ENCODE results near the gene KRTAP2-3. TPM values are rescaled to one million over a fixed set of nuclear protein-coding genes. Genes with fewer than 3 reads are reported as not detected.
"Not testable (repeated sequence)": the region's sequence is repeated elsewhere in the genome, so short reads cannot be mapped to it uniquely, and the experiment has no call there.

The KRTAP2-3 gene
- total RNA-seq, 2 experiments from 2014 or later = not detected

DNA sequence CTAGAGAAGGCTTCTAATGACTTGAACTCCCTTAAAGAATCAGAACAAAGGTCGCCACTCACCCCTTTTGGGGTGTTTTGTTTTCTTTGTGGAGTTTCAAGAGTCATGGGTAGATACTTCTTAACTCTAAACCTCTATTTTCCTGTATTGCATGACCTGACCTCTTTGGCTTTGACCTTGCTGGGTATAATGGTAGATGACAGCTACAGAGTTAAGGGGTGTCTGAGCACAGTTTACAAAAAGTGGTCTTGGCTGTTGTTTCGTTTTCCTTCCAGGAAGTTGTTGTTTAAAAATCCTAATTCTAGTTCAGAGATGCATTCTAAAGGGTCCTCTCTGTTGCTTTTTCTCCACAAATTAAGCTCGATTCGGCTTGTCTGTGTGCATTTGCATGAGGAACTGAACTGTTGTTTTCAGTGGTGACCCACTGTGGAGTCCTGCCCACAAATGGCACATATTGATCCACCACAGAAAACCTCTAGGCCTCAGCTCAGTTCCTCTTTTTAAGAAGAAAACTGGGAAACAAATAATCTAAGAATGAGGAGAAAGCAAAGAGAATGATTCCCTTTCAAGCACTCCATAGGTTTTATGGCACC, 28.9 kb upstream of the KRTAP2-3 start:
- CTCF ChIA-PET; H3K4me1 Mint-ChIP-seq (ENCODE audit: low read depth); POLR2A ChIA-PET; intact Hi-C loops (cut with micrococcal nuclease); H3K27me3 Mint-ChIP-seq; H3K27ac Mint-ChIP-seq; H3K36me3 Mint-ChIP-seq; H3K4me3 Mint-ChIP-seq; DNase-seq; H3K9me3 Mint-ChIP-seq: not testable (repeated sequence)

GRCh38 chr17:41084100-41084856, 24.4 kb upstream of the KRTAP2-3 start, which contains the start of gene KRTAP4-7:
KRTAP4-7 (plus strand) TSS chr17:41084150; CDS start chr17:41084207, 57 bp downstream.
- intact Hi-C loops (cut with micrococcal nuclease); DNase-seq: not testable (repeated sequence)

GRCh38 chr17:41083427-41083826, 23.5 kb upstream of the KRTAP2-3 start:
- H3K27ac Mint-ChIP-seq; intact Hi-C loops (cut with micrococcal nuclease); H3K9me3 Mint-ChIP-seq; H3K4me3 Mint-ChIP-seq; H3K4me1 Mint-ChIP-seq (ENCODE audit: low read depth); DNase-seq; POLR2A ChIA-PET; CTCF ChIA-PET; H3K36me3 Mint-ChIP-seq: not testable (repeated sequence)
- peaks cover 13% of the 10 kb centered on the region for H3K27me3 Mint-ChIP-seq

More at GRCh38 chr17:41084100-41084856, 24.4 kb upstream of the KRTAP2-3 start, which contains the start of gene KRTAP4-7:
- peaks cover 12% of the 10 kb centered on the region for H3K27me3 Mint-ChIP-seq
- POLR2A ChIA-PET; H3K4me1 Mint-ChIP-seq (ENCODE audit: low read depth); H3K27ac Mint-ChIP-seq; H3K4me3 Mint-ChIP-seq; H3K36me3 Mint-ChIP-seq; H3K9me3 Mint-ChIP-seq; CTCF ChIA-PET: not testable (repeated sequence)

DNA sequence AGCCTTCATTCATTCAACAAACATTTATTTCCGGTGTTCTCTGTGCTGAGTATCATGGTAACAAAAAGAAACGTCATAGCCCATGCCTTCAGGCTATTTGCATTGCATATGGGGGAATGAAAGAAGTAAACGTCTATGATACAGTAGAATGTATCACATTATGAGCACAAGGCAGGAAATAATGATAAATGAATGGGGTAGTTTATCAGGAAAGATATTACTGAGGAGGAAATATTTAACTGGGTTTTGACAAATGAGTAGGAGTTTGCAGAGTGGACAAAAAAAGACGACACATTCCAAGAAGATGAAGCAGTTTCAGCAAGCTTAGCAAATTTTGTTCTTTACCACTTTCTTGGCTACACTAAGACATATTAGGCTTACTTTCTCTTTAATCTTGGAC, 22.7 kb upstream of the KRTAP2-3 start:
- no peaks in the 10 kb centered on the region for H3K4me1 Mint-ChIP-seq (ENCODE audit: low read depth)
- H3K27ac Mint-ChIP-seq = no peak overlapping the region
- CTCF ChIA-PET = no interaction called here
- intact Hi-C loops (cut with micrococcal nuclease) = no loop called here
- no peaks in the 10 kb centered on the region for H3K36me3 Mint-ChIP-seq
- peaks cover 13% of the 10 kb centered on the region for H3K27me3 Mint-ChIP-seq
- POLR2A ChIA-PET = no interaction called here
- H3K4me3 Mint-ChIP-seq = no peak overlapping the region
- DNase-seq = no peak
- H3K9me3 Mint-ChIP-seq = no peaks in the 10 kb centered on the region

DNA sequence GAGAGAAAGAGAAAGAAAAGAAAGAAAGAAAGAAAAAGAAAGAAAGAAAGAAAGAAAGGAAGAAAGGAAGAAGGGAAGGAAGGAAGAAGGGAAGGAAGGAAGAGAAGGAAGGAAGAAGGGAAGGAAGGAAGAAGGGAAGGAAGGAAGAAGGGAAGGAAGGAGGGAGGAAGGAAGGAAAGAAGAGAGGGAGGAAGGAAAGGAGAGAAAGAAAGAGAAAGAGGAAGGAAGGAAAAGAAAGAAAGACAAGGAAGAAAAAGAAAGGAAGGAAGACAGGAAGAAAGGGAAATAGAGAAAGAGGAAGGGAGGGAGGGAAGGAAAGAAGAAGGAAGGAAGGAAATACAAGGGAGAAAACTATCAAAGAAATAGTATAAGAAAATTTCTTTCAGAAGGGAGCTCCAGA, 16.9 kb upstream of the KRTAP2-3 start:
- H3K4me3 Mint-ChIP-seq = no peak overlapping the region
- no peaks in the 10 kb centered on the region for H3K4me1 Mint-ChIP-seq (ENCODE audit: low read depth)
- no peak for DNase-seq
- no peaks in the 10 kb centered on the region for H3K9me3 Mint-ChIP-seq
- intact Hi-C loops (cut with micrococcal nuclease) = no loop called here
- H3K27me3 Mint-ChIP-seq = peaks cover 14% of the 10 kb centered on the region
- H3K36me3 Mint-ChIP-seq = no peaks in the 10 kb centered on the region
- POLR2A ChIA-PET = no interaction called here
- H3K27ac Mint-ChIP-seq = no peak overlapping the region
- CTCF ChIA-PET = no interaction called here

GRCh38 chr17:41073676-41074075, 13.8 kb upstream of the KRTAP2-3 start:
- no peak for DNase-seq
- Mint-ChIP-seq H3K9me3 (no peaks in the 10 kb centered on the region), H3K36me3 (no peaks in the 10 kb centered on the region), H3K4me3 (no peak overlapping the region), H3K27ac (no peak overlapping the region), H3K27me3 (peaks cover 11% of the 10 kb centered on the region), H3K4me1 (ENCODE audit: low read depth) (no peaks in the 10 kb centered on the region)
- ChIA-PET POLR2A (no interaction called here), CTCF (no interaction called here)
- intact Hi-C loops (cut with micrococcal nuclease) = no loop called here

DNA sequence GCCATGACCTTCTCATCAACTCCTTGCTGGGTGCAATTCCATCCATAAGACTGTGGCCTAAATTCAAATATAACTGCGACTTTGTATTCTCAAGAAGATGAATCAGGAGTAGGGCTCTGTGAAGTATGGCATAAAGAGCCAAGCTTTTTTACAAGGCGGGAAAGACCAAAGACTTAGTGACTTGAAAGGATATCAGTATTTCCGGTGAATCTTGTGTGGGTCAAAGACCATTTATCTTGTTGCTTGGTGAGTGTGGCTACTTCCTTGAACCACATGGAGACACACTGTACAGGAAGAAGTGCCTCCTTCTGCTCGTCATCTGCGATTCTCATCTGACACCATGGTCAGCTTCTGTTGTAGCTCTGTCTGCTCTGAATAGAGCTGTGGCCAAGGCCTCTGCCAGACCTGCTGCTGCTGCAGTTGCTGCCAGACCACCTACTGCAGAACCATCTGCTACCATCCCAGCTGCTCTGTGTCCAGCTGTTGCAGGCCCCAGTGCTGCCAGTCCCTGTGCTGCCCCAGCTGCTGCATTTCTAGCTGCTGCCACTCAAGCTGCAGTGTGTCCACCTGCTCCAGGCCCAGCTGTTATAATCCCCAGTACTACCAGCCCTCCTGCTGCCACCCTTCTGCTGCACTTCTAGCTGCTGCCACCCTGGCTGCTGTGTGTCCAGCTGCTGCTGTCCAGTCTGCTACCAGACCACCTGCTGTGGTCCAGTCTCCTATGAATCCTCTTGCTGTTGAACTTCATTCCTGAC, 11.9 kb upstream of the KRTAP2-3 start:
- H3K9me3 Mint-ChIP-seq = no peaks in the 10 kb centered on the region
- H3K27ac Mint-ChIP-seq = no peak overlapping the region
- peaks cover 11% of the 10 kb centered on the region for H3K27me3 Mint-ChIP-seq
- no peaks in the 10 kb centered on the region for H3K4me1 Mint-ChIP-seq (ENCODE audit: low read depth)
- intact Hi-C loops (cut with micrococcal nuclease) = no loop called here
- no peak for DNase-seq
- CTCF ChIA-PET = no interaction called here
- H3K4me3 Mint-ChIP-seq = no peak overlapping the region
- no peaks in the 10 kb centered on the region for H3K36me3 Mint-ChIP-seq
- POLR2A ChIA-PET = no interaction called here

DNA sequence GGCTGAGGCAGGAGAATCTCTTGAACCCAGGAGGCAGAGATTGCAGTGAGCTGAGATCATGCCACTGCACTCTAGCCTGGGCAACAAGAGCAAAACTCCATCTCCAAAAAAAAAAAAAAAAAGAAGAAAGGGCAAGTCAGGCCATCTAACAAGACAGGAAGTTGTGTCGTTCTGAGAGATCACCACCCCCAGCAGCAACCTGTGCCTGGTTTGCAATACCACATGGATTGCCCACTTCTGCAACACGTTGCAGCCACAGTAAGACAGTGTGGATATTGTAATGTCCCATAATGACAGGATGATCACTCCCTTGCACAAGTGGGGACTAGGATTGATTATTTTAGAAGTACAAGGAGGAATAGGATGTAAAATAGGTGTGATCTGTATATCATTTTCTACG, 9.1 kb upstream of the KRTAP2-3 start:
- H3K27me3 Mint-ChIP-seq = peaks cover 4% of the 10 kb centered on the region
- no peaks in the 10 kb centered on the region for H3K9me3 Mint-ChIP-seq
- intact Hi-C loops (cut with micrococcal nuclease) = no loop called here
- ChIA-PET POLR2A (no interaction called here), CTCF (no interaction called here)
- H3K36me3 Mint-ChIP-seq = no peaks in the 10 kb centered on the region
- no peaks in the 10 kb centered on the region for H3K4me1 Mint-ChIP-seq (ENCODE audit: low read depth)
- no peak for DNase-seq
- no peak overlapping the region for H3K4me3 Mint-ChIP-seq
- H3K27ac Mint-ChIP-seq = no peak overlapping the region

- H3K27ac Mint-ChIP-seq = no peak overlapping the region
- ChIA-PET POLR2A (no interaction called here), CTCF (no interaction called here)
- DNase-seq = no peak
- intact Hi-C loops (cut with micrococcal nuclease) = no loop called here
- no peaks in the 10 kb centered on the region for H3K27me3 Mint-ChIP-seq
- H3K36me3 Mint-ChIP-seq = no peaks in the 10 kb centered on the region
- no peaks in the 10 kb centered on the region for H3K9me3 Mint-ChIP-seq
- no peak overlapping the region for H3K4me3 Mint-ChIP-seq
- no peaks in the 10 kb centered on the region for H3K4me1 Mint-ChIP-seq (ENCODE audit: low read depth)
These were observed 7.4 kb upstream of the KRTAP2-3 start for GRCh38 chr17:41067281-41067680.

DNA sequence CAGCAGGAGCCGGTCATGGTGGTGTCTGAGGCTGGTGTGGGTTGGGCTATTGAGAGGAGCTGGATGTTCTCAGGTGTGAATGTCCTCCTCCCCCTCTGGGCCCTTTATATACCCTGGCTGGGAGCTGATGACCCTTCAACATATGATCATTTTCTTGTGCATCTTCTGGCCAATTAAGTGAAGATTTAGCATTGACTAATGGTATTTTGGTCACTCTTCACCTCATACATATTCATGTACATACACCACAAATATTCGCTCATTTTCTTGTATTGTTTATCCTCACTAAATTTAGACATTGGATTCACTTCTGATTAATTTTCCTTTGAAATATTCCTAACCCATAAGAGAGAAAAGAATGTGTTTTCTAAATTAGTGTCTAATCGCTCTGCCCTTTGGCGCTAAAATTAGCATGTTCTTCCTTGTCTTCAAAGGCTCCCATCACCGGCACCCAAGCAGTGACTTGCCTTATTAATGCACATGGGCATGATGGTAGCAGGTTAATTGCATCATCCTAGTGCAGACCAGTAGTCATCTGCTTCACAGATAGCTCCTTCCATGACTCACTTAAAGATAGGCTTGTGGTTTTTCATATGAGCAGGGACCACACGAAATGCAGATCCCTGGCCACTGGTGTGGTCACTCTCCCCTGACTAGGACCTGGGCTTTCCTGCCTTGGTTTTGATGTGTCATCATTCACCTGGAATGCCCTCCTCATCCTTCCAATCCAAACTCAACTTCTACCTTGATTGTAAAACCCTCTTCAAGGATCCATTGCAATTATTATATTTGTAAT, 6.1 kb upstream of the KRTAP2-3 start, which contains the start of gene KRTAP2-4:
KRTAP2-4 (minus strand) TSS at position 51 of the 796 bp plus-strand sequence; CDS start at position 17, 34 bp downstream.
- DNase-seq = no peak
- H3K4me3 Mint-ChIP-seq = no peak within 1 kb of the TSS
- POLR2A ChIA-PET = no interaction called here
- no peaks in the 10 kb centered on the region for H3K36me3 Mint-ChIP-seq
- CTCF ChIA-PET = no interaction called here
- peaks cover 2% of the 10 kb centered on the region for H3K27me3 Mint-ChIP-seq
- no peaks in the 10 kb centered on the region for H3K4me1 Mint-ChIP-seq (ENCODE audit: low read depth)
- H3K27ac Mint-ChIP-seq = no peak within 1 kb of the TSS
- intact Hi-C loops (cut with micrococcal nuclease) = no loop called here
- no peaks in the 10 kb centered on the region for H3K9me3 Mint-ChIP-seq

DNA sequence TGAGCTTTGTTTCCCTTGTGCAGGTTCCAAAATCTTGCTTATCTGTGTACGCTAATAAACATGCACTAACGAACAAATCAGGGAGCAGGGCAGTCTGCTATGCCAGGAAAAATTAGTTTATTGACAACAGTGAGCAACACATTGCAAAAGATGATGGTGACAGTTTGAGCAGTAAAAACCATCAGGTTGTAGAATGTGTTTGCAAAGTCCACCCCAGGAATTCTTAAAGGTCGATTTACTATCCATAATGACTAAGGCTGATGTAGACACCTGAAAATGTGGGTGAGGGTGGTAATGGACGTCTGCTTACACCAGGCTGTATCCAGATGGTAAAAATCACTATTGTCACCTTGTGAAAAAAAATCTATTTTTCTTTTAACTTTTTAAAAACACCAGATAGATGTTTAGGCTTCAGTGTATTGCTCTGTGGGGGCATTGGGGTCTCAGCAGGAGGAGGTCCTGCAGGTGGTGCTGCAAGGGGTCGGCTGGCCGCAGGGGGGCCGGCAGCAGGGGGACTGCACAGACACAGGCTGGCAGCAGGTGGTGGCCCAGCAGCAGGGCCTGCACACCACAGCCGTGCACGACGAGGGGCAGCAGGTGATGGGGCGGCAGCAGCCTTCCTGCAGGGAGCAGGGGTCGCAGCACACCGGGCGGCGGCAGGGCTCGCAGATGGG, 5.2 kb upstream of the KRTAP2-3 start:
- DNase-seq; H3K4me3 Mint-ChIP-seq; POLR2A ChIA-PET; H3K27ac Mint-ChIP-seq; H3K9me3 Mint-ChIP-seq; H3K36me3 Mint-ChIP-seq; H3K27me3 Mint-ChIP-seq; CTCF ChIA-PET; H3K4me1 Mint-ChIP-seq (ENCODE audit: low read depth); intact Hi-C loops (cut with micrococcal nuclease): not testable (repeated sequence)

DNA sequence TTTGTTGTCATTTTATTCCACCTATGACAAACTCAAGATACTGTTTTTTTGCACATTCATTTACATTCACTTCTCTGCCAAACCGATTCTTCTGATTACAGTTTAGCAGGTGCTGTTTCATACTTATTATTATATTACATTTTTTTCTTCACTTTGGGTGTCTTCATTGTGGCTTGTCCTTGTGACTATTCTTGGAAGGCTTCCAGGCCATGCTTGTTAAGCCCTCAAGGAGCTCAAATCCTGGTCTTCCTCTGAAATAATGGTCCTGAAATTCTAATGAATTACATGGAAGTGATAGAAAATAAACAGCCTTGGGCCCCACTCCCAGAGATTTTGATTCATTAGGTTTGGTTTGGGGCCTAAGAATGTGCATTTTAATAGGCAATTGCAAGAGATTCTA, 4.4 kb upstream of the KRTAP2-3 start:
- no peak overlapping the region for H3K4me3 Mint-ChIP-seq
- no peak overlapping the region for H3K27ac Mint-ChIP-seq
- peaks cover 13% of the 10 kb centered on the region for H3K27me3 Mint-ChIP-seq
- no peaks in the 10 kb centered on the region for H3K4me1 Mint-ChIP-seq (ENCODE audit: low read depth)
- POLR2A ChIA-PET = no interaction called here
- intact Hi-C loops (cut with micrococcal nuclease) = no loop called here
- no peaks in the 10 kb centered on the region for H3K9me3 Mint-ChIP-seq
- no peaks in the 10 kb centered on the region for H3K36me3 Mint-ChIP-seq
- CTCF ChIA-PET = interaction anchor here (0.7 kb wide), 1 partner anchor 304 kb away, joined by 3 read pairs; no protein-coding TSS in a partner anchor
- no peak for DNase-seq

Data from activated CD4-positive, alpha-beta memory T cell treated with anti-CD3 and anti-CD28 coated beads for 36 hours (primary cell).